SK-N-DZ (cell line): Measurements from ENCODE around the gene GMCL2.

ENCODE experiments used
- DNase-seq: peaks from one replicate; pipeline ENCODE4 v3.0.0-alpha.2; 2015; ENCODE audit warnings: low spot score

The GMCL2 gene

GRCh38 chr5:178143901-178144300 is 43.3 kb downstream of the GMCL2 start:
- no peak for DNase-seq

GRCh38 chr5:178143246-178143645 is 43.9 kb downstream of the GMCL2 start:
- no peak for DNase-seq

GRCh38 chr5:178142642-178143041 is 44.5 kb downstream of the GMCL2 start:
- DNase-seq: no peak

- DNase-seq: no peak
Measured at GRCh38 chr5:178141550-178141949, 45.6 kb downstream of the GMCL2 start.

- DNase-seq: no peak
Measured at GRCh38 chr5:178137991-178138390, 49.2 kb downstream of the GMCL2 start.

- no peak for DNase-seq
Measured at GRCh38 chr5:178136990-178137389, 50.2 kb downstream of the GMCL2 start.
